Ammon's horn (tissue), 1 donor: ENCODE measurements around the gene TOB1.

ENCODE experiments used
- DNase-seq: peaks from one replicate; pipeline ENCODE4 v3.0.0-alpha.2; 2016; ENCODE audit warnings: low spot score

Gene TOB1

GRCh38 chr17:50832267-50832863 lies 33.8 kb downstream of the TOB1 start:
- no peak for DNase-seq

- DNase-seq: no peak
Observed at GRCh38 chr17:50831471-50831928, 34.7 kb downstream of the TOB1 start.

GRCh38 chr17:50830994-50831393 lies 35.2 kb downstream of the TOB1 start:
- no peak for DNase-seq

- no peak for DNase-seq
Observed at GRCh38 chr17:50830352-50830751, 35.8 kb downstream of the TOB1 start.

- DNase-seq: no peak
Observed at GRCh38 chr17:50829332-50829731, 36.8 kb downstream of the TOB1 start.

GRCh38 chr17:50828508-50829170 lies 37.5 kb downstream of the TOB1 start:
- DNase-seq: no peak

GRCh38 chr17:50825188-50825587 lies 41.0 kb downstream of the TOB1 start:
- no peak for DNase-seq

- DNase-seq: no peak
Observed at GRCh38 chr17:50824429-50824828, 41.7 kb downstream of the TOB1 start.

- no peak for DNase-seq
Observed at GRCh38 chr17:50822550-50822949, 43.6 kb downstream of the TOB1 start.

- no peak for DNase-seq
Observed at GRCh38 chr17:50820651-50821050, 45.5 kb downstream of the TOB1 start.

GRCh38 chr17:50818921-50819657 lies 47.1 kb downstream of the TOB1 start:
- DNase-seq: no peak

GRCh38 chr17:50818261-50818660 lies 47.9 kb downstream of the TOB1 start:
- DNase-seq: no peak

- no peak for DNase-seq
Observed at GRCh38 chr17:50817838-50818237, 48.3 kb downstream of the TOB1 start.

- no peak for DNase-seq
Observed at GRCh38 chr17:50816771-50817751, 49.1 kb downstream of the TOB1 start.

GRCh38 chr17:50816271-50816670 lies 49.9 kb downstream of the TOB1 start:
- DNase-seq: no peak

GRCh38 chr17:50815400-50815799 lies 50.8 kb downstream of the TOB1 start:
- no peak for DNase-seq

- DNase-seq: no peak
Observed at GRCh38 chr17:50813583-50813982, 52.6 kb downstream of the TOB1 start.
